Measurements from ENCODE around the gene KDM4C. TPM values are rescaled to one million over a fixed set of nuclear protein-coding genes. Genes with fewer than 3 reads are reported as not detected.

KDM4C gene
- total and polyA plus RNA-seq, 2 of the 4 experiments (the other 2 are of a cell fraction): 11.8 to 23.8 TPM

- TF ChIP-seq ELK1 (IDR thresholded peaks at IDR 0.05; ENCODE audit: borderline replicate concordance, low read depth, low read length) (no peak), MXI1 (IDR thresholded peaks at IDR 0.05; ENCODE audit: borderline replicate concordance, low read depth, low read length) (no peak), FOS (IDR thresholded peaks at IDR 0.05; ENCODE audit: low read depth, low read length) (no peak), USF2 (IDR thresholded peaks at IDR 0.05; ENCODE audit: low read depth, low read length) (no peak), RCOR1 (IDR thresholded peaks at IDR 0.05; ENCODE audit: insufficient replicate concordance, low read length) (no peak), CEBPB (IDR thresholded peaks at IDR 0.05; ENCODE audit: low read depth, low read length) (no peak), CTCF (conservative IDR thresholded peaks at IDR 0.05; ENCODE audit: low read depth, low read length) (no peak), CHD1 (IDR thresholded peaks at IDR 0.05; ENCODE audit: low read depth, low read length) (no peak), RFX5 (IDR thresholded peaks at IDR 0.05; ENCODE audit: low read depth, low read length) (no peak), BHLHE40 (IDR thresholded peaks at IDR 0.05; ENCODE audit: low read depth, low read length) (no peak), NFE2L2 (IDR thresholded peaks at IDR 0.05; ENCODE audit: low read depth, low read length) (no peak), POLR2A (IDR thresholded peaks at IDR 0.05; ENCODE audit: low read depth, low read length) (no peak), SMC3 (IDR thresholded peaks at IDR 0.05; ENCODE audit: low read depth, low read length) (no peak), MAFK (IDR thresholded peaks at IDR 0.05; ENCODE audit: low read depth, low read length) (no peak), MAZ (IDR thresholded peaks at IDR 0.05; ENCODE audit: borderline replicate concordance, low read depth, low read length) (no peak), RAD21 (IDR thresholded peaks at IDR 0.05; ENCODE audit: low read length) (no peak)
- H2AFZ ChIP-seq (replicated peaks; ENCODE audit: low read length, poor library complexity): no peak overlapping the region
- H3K4me3 ChIP-seq (ENCODE audit: insufficient read depth, low read depth, low read length): no peak overlapping the region
Observed at GRCh38 chr9:7011395-7012067, 253.8 kb downstream of the KDM4C start.

More at GRCh38 chr9:7011395-7012067, 253.8 kb downstream of the KDM4C start:
- Histone ChIP-seq H3K4ac (ENCODE audit: low read depth, low read length) (no peak overlapping the region), H2BK20ac (ENCODE audit: low read depth, low read length) (no peak overlapping the region), H3K36me3 (ENCODE audit: control insufficient read depth, insufficient read depth, low read length) (peaks cover 8% of the 10 kb centered on the region), H3K79me1 (ENCODE audit: low read depth in 1 of 2, low read length in 2 of 2) (no peaks in the 10 kb centered on the region; a peak in 1 of 4 replicates), H3K27ac (ENCODE audit: insufficient read depth, low read length) (no peak overlapping the region), H3K14ac (replicated peaks; ENCODE audit: low read depth, low read length) (no peak overlapping the region), H3K23ac (ENCODE audit: low read depth, low read length) (no peak overlapping the region), H4K8ac (ENCODE audit: low read depth in 2 of 2, low read length in 2 of 2) (no peak overlapping the region), H2AK9ac (replicated peaks; ENCODE audit: low read depth, low read length, poor library complexity) (no peak overlapping the region), H4K91ac (ENCODE audit: insufficient read depth, low read depth, low read length) (no peak overlapping the region), H3K56ac (ENCODE audit: extremely low read depth, insufficient read depth, low read length) (no peak overlapping the region), H3K27me3 (ENCODE audit: control insufficient read depth, insufficient read depth, low read length) (no peaks in the 10 kb centered on the region), H4K20me1 (ENCODE audit: insufficient read depth, low read length) (no peaks in the 10 kb centered on the region), H2BK5ac (ENCODE audit: low read depth, low read length, poor library complexity, severe bottlenecking) (no peak overlapping the region), H3K9me1 (ENCODE audit: insufficient read depth, low read length) (0 out of 2 replicates have a peak, but pooled peaks cover 3% of the 10 kb centered on the region), H3K9ac (ENCODE audit: low read depth, low read length) (no peak overlapping the region), H3K18ac (ENCODE audit: low read depth, low read length) (no peak overlapping the region), H2BK15ac (ENCODE audit: low read depth, low read length) (no peak overlapping the region), H4K5ac (ENCODE audit: low read depth, low read length) (no peak overlapping the region), H2BK120ac (ENCODE audit: low read depth, low read length) (no peak overlapping the region), H3K9me3 (ENCODE audit: control insufficient read depth, insufficient read depth, low read length) (peaks cover 2% of the 10 kb centered on the region), H3K4me2 (ENCODE audit: low read depth, low read length) (no peak overlapping the region), H2AK5ac (ENCODE audit: low read depth, low read length) (no peak overlapping the region), H3K4me1 (ENCODE audit: control insufficient read depth, insufficient read depth, low read length) (no peaks in the 10 kb centered on the region)
- intact Hi-C loops (cut with micrococcal nuclease) (no loop called here), dilution Hi-C loops (cut with HindIII; ENCODE audit: low sequenced_read_pairs, unreplicated experiment) (no loop called here), in situ Hi-C loops (cut with MboI; ENCODE audit: low sequenced_read_pairs) (no loop called here)
- ChIA-PET CTCF (no interaction called here), POLR2A (ENCODE audit: unreplicated experiment) (no interaction called here)
- no peak for ATAC-seq (ENCODE audit: low read depth)
- 80% methylated on average over 1 of the region's 8 CpGs; no CpG with 5 or more reads in 1 of the 2 experiments for WGBS, 2 experiments (ENCODE audit: extremely low coverage in 2 of 2, insufficient read length in 1 of 2)
- DNase-seq: no peak
- no TSS peak for BruUV-seq (replicated peaks)
